K562 (cell line): ENCODE measurements around the gene PIGN. TPM values are rescaled to one million over a fixed set of nuclear protein-coding genes. Genes with fewer than 3 reads are reported as not detected.

Experiments
- ARID3A ChIP-seq: IDR thresholded peaks from 2 replicates; pipeline ENCODE4 v1.6.1; 2012; ENCODE audit warnings: low read depth, low read length, improper control_type of control experiment, borderline replicate concordance
- CEBPG ChIP-seq, 3 experiments: fragments of 200-800 bp in 1 of 3; sonication (Bioruptor generic) in 1 of 3; sonication (generic) in 1 of 3; formaldehyde crosslinking in 1 of 3; IDR thresholded peaks in 2 of 3; conservative IDR thresholded peaks in 1 of 3; 2 replicates each; pipeline versions ENCODE4 v1.6.1 to v1.8.0; 2016 to 2022; ENCODE audit warnings: missing compliant biosample characterization in 2 of 3, missing genetic modification characterization in 2 of 3, mild to moderate bottlenecking in 1 of 3, missing genetic modification reagents in 1 of 3
- CTCF ChIP-seq, 3 experiments: IDR thresholded peaks in 2 of 3; conservative IDR thresholded peaks in 1 of 3; 2 replicates each; pipeline ENCODE4 v1.5.1; 2011 to 2012; ENCODE audit warnings: low read length in 3 of 3, mild to moderate bottlenecking in 3 of 3, control low read depth in 2 of 3, improper control_type of control experiment in 1 of 3, inconsistent platforms in 1 of 3, low read depth in 1 of 3, mixed read lengths in 1 of 3, moderate library complexity in 1 of 3; ENCODE audit not compliant: insufficient read depth in 2 of 3
- DEAF1 ChIP-seq: fragments of 450-650 bp; formaldehyde crosslinking; IDR thresholded peaks from 2 replicates; pipeline ENCODE4 v1.4.0; 2020; ENCODE audit warnings: mild to moderate bottlenecking, moderate library complexity
- KLF16 ChIP-seq: IDR thresholded peaks from 2 replicates; pipeline ENCODE4 v1.6.1; 2016; ENCODE audit warnings: antibody characterized with exemption
- MLX ChIP-seq, 2 experiments: fragments of 450-650 bp in 1 of 2; sonication (generic) in 1 of 2; formaldehyde crosslinking; conservative IDR thresholded peaks; 2 replicates each; pipeline versions ENCODE4 v1.4.0 to v1.8.1; 2020 to 2022; ENCODE audit warnings: mild to moderate bottlenecking in 1 of 2, missing genetic modification reagents in 1 of 2
- RAD21 ChIP-seq, 2 experiments: fragments of 250-450 bp in 1 of 2; fragments of 450-650 bp in 1 of 2; sonication (Bioruptor Pico) in 1 of 2; formaldehyde crosslinking in 1 of 2; IDR thresholded peaks in 1 of 2; conservative IDR thresholded peaks in 1 of 2; 2 replicates each; pipeline versions ENCODE4 v1.4.0 to v1.8.0; 2020 to 2022; ENCODE audit warnings: mild to moderate bottlenecking in 2 of 2, moderate library complexity in 1 of 2
- REST ChIP-seq, 2 experiments: fragments of 450-650 bp; formaldehyde crosslinking in 1 of 2; IDR thresholded peaks; 2 replicates each; pipeline versions ENCODE4 v1.4.0 to v1.6.1; 2014 to 2020; ENCODE audit warnings: mild to moderate bottlenecking in 2 of 2, borderline replicate concordance in 1 of 2, low read depth in 1 of 2
- ZNF384 ChIP-seq: IDR thresholded peaks from 2 replicates; pipeline ENCODE4 v1.6.1; 2012; ENCODE audit warnings: low read depth, low read length, improper control_type of control experiment
- ZNF586 ChIP-seq: fragments of 450-650 bp; formaldehyde crosslinking; conservative IDR thresholded peaks from 2 replicates; pipeline ENCODE4 v1.4.0; 2020; ENCODE audit warnings: mild to moderate bottlenecking, moderate library complexity
- polyA plus RNA-seq, 8 experiments: library from polyadenylated mRNA; depleted of rRNA in 4 of 8; stranded (reverse) in 5 of 8; unstranded in 3 of 8; fragments of >200 nt; fragmentation: Nextera tagmentation in 2 of 8; fragmentation: Illumina TruSeq in 1 of 8; extraction: Ambion mirVana in 2 of 8; extraction: Trizol in 1 of 8; gene quantifications; 2 replicates each; pipeline versions ENCODE4 v1.2.1 to v1.2.3, GENCODE V29; 2011 to 2014; ENCODE audit warnings: inconsistent platforms in 1 of 8, missing spikeins in 1 of 8
- total RNA-seq, 7 experiments: library from RNA; depleted of rRNA in 6 of 7; stranded (reverse); fragments of >200 nt in 6 of 7; fragmentation: Illumina TruSeq in 2 of 7; extraction: Trizol in 2 of 7; gene quantifications; 2 replicates each; pipeline versions ENCODE4 v1.2.1 to v1.2.3, GENCODE V29; 2011 to 2021; ENCODE audit warnings: low replicate concordance in 1 of 7

The PIGN gene
- total and polyA plus RNA-seq, 9 of the 15 experiments (the other 6 are each of a cell fraction or from before 2014, with no cell fraction given), result 9.9 to 25.6 (median 17.3) TPM

- peak; percentile 42; the same call in 1 of the 2 replicates for TF ChIP-seq ARID3A
- no peak for TF ChIP-seq CEBPG (CRISPR knock-in tag; IDR thresholded peaks at IDR 0.05)
- 0 out of 4 replicates have a peak, but pooled peaks of 1 of the 2 experiments have one; percentile 19 for TF ChIP-seq CEBPG (tag; conservative IDR thresholded peaks at IDR 0.05 in 1 of 2, IDR thresholded peaks at IDR 0.05 in 1 of 2)
- TF ChIP-seq KLF16, result peak; percentile 55; the same call in 1 of the 2 replicates
- peak; percentile 36; the same call in 1 of the 2 replicates for TF ChIP-seq REST (IDR thresholded peaks at IDR 0.05; ENCODE audit: borderline replicate concordance)
- no peak for TF ChIP-seq REST (CRISPR knock-in tag; IDR thresholded peaks at IDR 0.05; ENCODE audit: low read depth)
- peak; percentile 70 to 71 for TF ChIP-seq RAD21 (CRISPR knock-in tag; conservative IDR thresholded peaks at IDR 0.05 in 1 of 2, IDR thresholded peaks at IDR 0.05 in 1 of 2)
- peak; percentile 66 for TF ChIP-seq DEAF1 (CRISPR knock-in tag)
- peak; percentile 58 to 90 (median 60); a peak in 5 of 6 replicates for TF ChIP-seq CTCF (IDR thresholded peaks at IDR 0.05 in 2 of 3, conservative IDR thresholded peaks at IDR 0.05 in 1 of 3; ENCODE audit: insufficient read depth in 2 of 3, low read depth in 1 of 3, low read length in 3 of 3)
- peak; percentile 84 for TF ChIP-seq ZNF384
- TF ChIP-seq ZNF586 (CRISPR knock-in tag), result no peak
- no peak for TF ChIP-seq MLX (CRISPR knock-in tag; conservative IDR thresholded peaks at IDR 0.05)
Observed at GRCh38 chr18:62183578-62184195, 3.2 kb downstream of the PIGN start (continued).
